Measurements from ENCODE around the gene CEP120. TPM values are rescaled to one million over a fixed set of nuclear protein-coding genes. Genes with fewer than 3 reads are reported as not detected.

The CEP120 gene
- total and polyA plus RNA-seq, 7 experiments from 2014 or later = 22.5 to 74.6 (median 46.3) TPM

GRCh38 chr5:123387313-123387712 is 35.9 kb downstream of the CEP120 start:
- H3K36me3 ChIP-seq (ENCODE audit: control insufficient read depth in 2 of 3, insufficient read depth in 3 of 3, low read length in 3 of 3) = peaks cover 8 to 63% (median 21%) of the 10 kb centered on the region in 3 experiments
- Mint-ChIP-seq H3K4me3 (no peak overlapping the region), H3K27me3 (no peaks in the 10 kb centered on the region), H3K27ac (no peak overlapping the region), H3K36me3 (peaks cover 3 to 61% (median 25%) of the 10 kb centered on the region in 5 donors), H3K9me3 (no peaks in the 10 kb centered on the region), H3K4me1 (peaks cover 0 to 5% (median 0%) of the 10 kb centered on the region in 7 donors)
- ATAC-seq (no peak), DNase-seq (no peak)
- H3K27me3 ChIP-seq (ENCODE audit: control insufficient read depth in 2 of 2, insufficient read depth in 2 of 2, low read length in 2 of 2) = no peaks in the 10 kb centered on the region
- ChIA-PET CTCF (no interaction called here), POLR2A (no interaction called here)
- no peaks in the 10 kb centered on the region for H3K4me1 ChIP-seq (ENCODE audit: control insufficient read depth in 2 of 2, insufficient read depth in 2 of 2, low read length in 2 of 2)
- intact Hi-C loops (cut with micrococcal nuclease) = no loop called here
- no peak overlapping the region for H3K4me3 ChIP-seq (ENCODE audit: low read length)
- H3K27ac ChIP-seq (ENCODE audit: low read depth, low read length) = no peak overlapping the region
- no peaks in the 10 kb centered on the region for H3K9me3 ChIP-seq (ENCODE audit: control insufficient read depth in 2 of 3, low read length in 3 of 3)

GRCh38 chr5:123382252-123382651 is 41.0 kb downstream of the CEP120 start:
- DNase-seq = no peak
- Mint-ChIP-seq H3K27me3 (no peaks in the 10 kb centered on the region), H3K9me3 (no peaks in the 10 kb centered on the region), H3K27ac (no peak overlapping the region), H3K4me3 (no peak overlapping the region), H3K36me3 (peaks cover 6 to 66% (median 30%) of the 10 kb centered on the region in 5 donors), H3K4me1 (peaks cover 0 to 11% (median 0%) of the 10 kb centered on the region in 7 donors)
- Histone ChIP-seq H3K9me3 (ENCODE audit: control insufficient read depth in 2 of 3, low read length in 3 of 3) (no peaks in the 10 kb centered on the region), H3K27me3 (ENCODE audit: control insufficient read depth in 2 of 2, insufficient read depth in 2 of 2, low read length in 2 of 2) (no peaks in the 10 kb centered on the region), H3K27ac (ENCODE audit: low read depth, low read length) (no peak overlapping the region), H3K4me3 (ENCODE audit: low read length) (no peak overlapping the region), H3K36me3 (ENCODE audit: control insufficient read depth in 2 of 3, insufficient read depth in 3 of 3, low read length in 3 of 3) (peaks cover 6 to 70% (median 44%) of the 10 kb centered on the region in 3 experiments), H3K4me1 (ENCODE audit: control insufficient read depth in 2 of 2, insufficient read depth in 2 of 2, low read length in 2 of 2) (no peaks in the 10 kb centered on the region)
- POLR2A ChIA-PET = no interaction called here
- CTCF ChIA-PET = no interaction called here
- ATAC-seq = no peak
- intact Hi-C loops (cut with micrococcal nuclease) = no loop called here

- H3K27ac Mint-ChIP-seq = peak overlapping the region in 1 of 9 donors; percentile 7
- CTCF ChIA-PET = interaction anchor here (0.9 kb wide), 1 partner anchor 9 kb away, joined by 3 read pairs; no protein-coding TSS in a partner anchor
- peaks cover 0 to 27% (median 2%) of the 10 kb centered on the region in 7 donors for H3K4me1 Mint-ChIP-seq
- POLR2A ChIA-PET = no interaction called here
- Histone ChIP-seq H3K4me3 (ENCODE audit: low read length) (no peak overlapping the region), H3K27ac (ENCODE audit: low read depth, low read length) (no peak overlapping the region), H3K27me3 (ENCODE audit: control insufficient read depth in 2 of 2, insufficient read depth in 2 of 2, low read length in 2 of 2) (no peaks in the 10 kb centered on the region), H3K4me1 (ENCODE audit: control insufficient read depth in 2 of 2, insufficient read depth in 2 of 2, low read length in 2 of 2) (no peaks in the 10 kb centered on the region), H3K36me3 (ENCODE audit: control insufficient read depth in 2 of 3, insufficient read depth in 3 of 3, low read length in 3 of 3) (peaks cover 5 to 45% (median 13%) of the 10 kb centered on the region in 3 experiments), H3K9me3 (ENCODE audit: control insufficient read depth in 2 of 3, low read length in 3 of 3) (no peaks in the 10 kb centered on the region)
- no peak for DNase-seq
- H3K4me3 Mint-ChIP-seq = no peak overlapping the region
- intact Hi-C loops (cut with micrococcal nuclease) = loop anchor here in 1 of 2 donors (2.0 kb wide), 2 partner anchors 239 to 871 kb away; no protein-coding TSS in a partner anchor
- no peak for ATAC-seq
- no peaks in the 10 kb centered on the region for H3K27me3 Mint-ChIP-seq
- peaks cover 38 to 59% (median 55%) of the 10 kb centered on the region in 5 donors for H3K36me3 Mint-ChIP-seq
- no peaks in the 10 kb centered on the region for H3K9me3 Mint-ChIP-seq
These were observed 51.5 kb downstream of the CEP120 start for GRCh38 chr5:123371575-123372179.

GRCh38 chr5:123369371-123369968 is 53.7 kb downstream of the CEP120 start:
- DNase-seq (no peak), ATAC-seq (no peak)
- Histone ChIP-seq H3K27me3 (ENCODE audit: control insufficient read depth in 2 of 2, insufficient read depth in 2 of 2, low read length in 2 of 2) (no peaks in the 10 kb centered on the region), H3K36me3 (ENCODE audit: control insufficient read depth in 2 of 3, insufficient read depth in 3 of 3, low read length in 3 of 3) (peaks cover 5 to 33% (median 5%) of the 10 kb centered on the region in 3 experiments), H3K9me3 (ENCODE audit: control insufficient read depth in 2 of 3, low read length in 3 of 3) (no peaks in the 10 kb centered on the region), H3K4me3 (ENCODE audit: low read length) (no peak overlapping the region), H3K4me1 (ENCODE audit: control insufficient read depth in 2 of 2, insufficient read depth in 2 of 2, low read length in 2 of 2) (no peaks in the 10 kb centered on the region), H3K27ac (ENCODE audit: low read depth, low read length) (no peak overlapping the region)
- Mint-ChIP-seq H3K36me3 (peaks cover 28 to 52% (median 43%) of the 10 kb centered on the region in 5 donors), H3K4me3 (no peak overlapping the region), H3K27me3 (no peaks in the 10 kb centered on the region), H3K4me1 (peaks cover 0 to 16% (median 2%) of the 10 kb centered on the region in 7 donors), H3K27ac (peak overlapping the region in 5 of 9 donors; percentile 22 to 64 (median 33)), H3K9me3 (no peaks in the 10 kb centered on the region)
- ChIA-PET POLR2A (no interaction called here), CTCF (interaction anchor here (0.7 kb wide), 1 partner anchor 14 kb away, joined by 3 read pairs; no protein-coding TSS in a partner anchor)
- intact Hi-C loops (cut with micrococcal nuclease) = loop anchor here (10.0 kb wide), 2 partner anchors 465 to 1175 kb away; no protein-coding TSS in a partner anchor

GRCh38 chr5:123367739-123368138 is 55.5 kb downstream of the CEP120 start:
- Histone ChIP-seq H3K27me3 (ENCODE audit: control insufficient read depth in 2 of 2, insufficient read depth in 2 of 2, low read length in 2 of 2) (no peaks in the 10 kb centered on the region), H3K9me3 (ENCODE audit: control insufficient read depth in 2 of 3, low read length in 3 of 3) (no peaks in the 10 kb centered on the region), H3K4me1 (ENCODE audit: control insufficient read depth in 2 of 2, insufficient read depth in 2 of 2, low read length in 2 of 2) (no peaks in the 10 kb centered on the region), H3K4me3 (ENCODE audit: low read length) (no peak overlapping the region), H3K36me3 (ENCODE audit: control insufficient read depth in 2 of 3, insufficient read depth in 3 of 3, low read length in 3 of 3) (peaks cover 5 to 32% (median 7%) of the 10 kb centered on the region in 3 experiments), H3K27ac (ENCODE audit: low read depth, low read length) (no peak overlapping the region)
- H3K27me3 Mint-ChIP-seq = no peaks in the 10 kb centered on the region
- ATAC-seq = no peak
- H3K4me3 Mint-ChIP-seq = no peak overlapping the region
- ChIA-PET POLR2A (interaction anchor here (0.8 kb wide), 1 partner anchor 54 kb away, joined by 3 read pairs; no protein-coding TSS in a partner anchor), CTCF (no interaction called here)
- peaks cover 22 to 43% (median 36%) of the 10 kb centered on the region in 5 donors for H3K36me3 Mint-ChIP-seq
- no peaks in the 10 kb centered on the region for H3K9me3 Mint-ChIP-seq
- peak in 1 of 9 donors; percentile 7 for DNase-seq
- peaks cover 0 to 22% (median 0%) of the 10 kb centered on the region in 7 donors for H3K4me1 Mint-ChIP-seq
- intact Hi-C loops (cut with micrococcal nuclease) = loop anchor here (1.0 to 10.0 kb wide), 4 partner anchors 244 to 1173 kb away; no protein-coding TSS in a partner anchor
- no peak overlapping the region for H3K27ac Mint-ChIP-seq

GRCh38 chr5:123365156-123365555 is 58.0 kb downstream of the CEP120 start:
- intact Hi-C loops (cut with micrococcal nuclease) = loop anchor here (10.0 kb wide), 2 partner anchors 460 to 1170 kb away; no protein-coding TSS in a partner anchor

More at GRCh38 chr5:123365156-123365555, 58.0 kb downstream of the CEP120 start:
- POLR2A ChIA-PET = no interaction called here
- Mint-ChIP-seq H3K4me1 (peaks cover 0 to 16% (median 0%) of the 10 kb centered on the region in 7 donors), H3K9me3 (no peaks in the 10 kb centered on the region), H3K36me3 (peaks cover 18 to 49% (median 42%) of the 10 kb centered on the region in 5 donors), H3K4me3 (no peak overlapping the region), H3K27me3 (no peaks in the 10 kb centered on the region), H3K27ac (no peak overlapping the region)
- no peaks in the 10 kb centered on the region for H3K9me3 ChIP-seq (ENCODE audit: control insufficient read depth in 2 of 3, low read length in 3 of 3)
- no peaks in the 10 kb centered on the region for H3K4me1 ChIP-seq (ENCODE audit: control insufficient read depth in 2 of 2, insufficient read depth in 2 of 2, low read length in 2 of 2)
- DNase-seq (no peak), ATAC-seq (no peak)
- H3K27me3 ChIP-seq (ENCODE audit: control insufficient read depth in 2 of 2, insufficient read depth in 2 of 2, low read length in 2 of 2) = no peaks in the 10 kb centered on the region
- CTCF ChIA-PET = no interaction called here
- peaks cover 7 to 37% (median 10%) of the 10 kb centered on the region in 3 experiments for H3K36me3 ChIP-seq (ENCODE audit: control insufficient read depth in 2 of 3, insufficient read depth in 3 of 3, low read length in 3 of 3)
- H3K27ac ChIP-seq (ENCODE audit: low read depth, low read length) = no peak overlapping the region
- no peak overlapping the region for H3K4me3 ChIP-seq (ENCODE audit: low read length)
